Fibroblast of mammary gland (primary cell): ENCODE measurements around the gene NDUFAF8.
A peak's percentile ranks its signal among the peaks of the same experiment; 100 is the strongest.
"Not testable (repeated sequence)": the region's sequence is repeated elsewhere in the genome, so short reads cannot be mapped to it uniquely, and the experiment has no call there.

ENCODE experiments used
- DNase-seq: peaks from one replicate; pipeline ENCODE4 v3.0.0-alpha.2; 2010; ENCODE audit warnings: low read depth
- H3K4me3 ChIP-seq: 2 replicates; pipeline ENCODE4 v1.5.1; 2011; ENCODE audit warnings: low read depth, mild to moderate bottlenecking, low read length, moderate library complexity; ENCODE audit not compliant: control insufficient read depth
- TF ChIP-seq, protein P1 (sequence below): conservative IDR thresholded peaks from 2 replicates; pipeline ENCODE4 v1.5.1; 2011; ENCODE audit warnings: low read depth, low read length, inconsistent platforms; ENCODE audit not compliant: control insufficient read depth, insufficient read depth

Gene NDUFAF8

DNA sequence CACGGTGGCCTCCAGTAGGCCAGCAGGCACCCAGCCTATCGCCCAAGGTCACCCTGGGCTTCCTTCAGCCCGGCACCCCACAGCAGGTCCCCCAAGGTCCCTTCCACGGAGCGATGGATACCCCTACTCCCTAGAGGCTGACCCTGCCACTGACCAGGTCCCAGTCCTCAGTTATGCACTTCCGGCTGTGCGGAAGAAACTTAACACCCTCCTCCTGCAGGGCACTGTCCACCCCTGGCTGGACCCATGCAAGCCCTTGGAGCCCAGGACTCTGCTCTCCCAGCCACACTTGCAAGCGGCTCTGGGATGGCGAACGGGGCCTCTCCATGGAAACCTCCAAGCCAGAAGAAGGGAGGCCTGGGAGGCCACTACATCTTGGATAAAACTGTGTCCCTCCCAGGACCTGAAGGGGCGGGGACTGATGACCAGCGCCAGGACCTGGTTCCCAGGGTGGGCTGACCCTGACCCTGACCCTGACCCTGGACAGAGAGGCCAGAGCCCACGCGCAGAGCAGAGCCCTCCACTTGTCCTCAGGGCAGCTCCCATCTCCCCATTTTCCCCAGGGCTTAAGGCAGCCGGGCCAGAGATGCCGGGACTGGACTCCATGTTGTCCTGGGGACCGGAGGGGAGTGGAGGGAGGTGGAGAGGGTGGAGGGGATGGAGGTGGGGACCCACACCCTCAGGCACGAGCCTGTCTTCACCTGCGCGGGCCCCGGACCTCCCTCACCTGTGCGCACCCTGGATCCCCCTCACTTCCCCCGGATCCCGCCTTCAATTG is 17.1 kb upstream of the NDUFAF8 start:
- TF ChIP-seq, protein P1, sequence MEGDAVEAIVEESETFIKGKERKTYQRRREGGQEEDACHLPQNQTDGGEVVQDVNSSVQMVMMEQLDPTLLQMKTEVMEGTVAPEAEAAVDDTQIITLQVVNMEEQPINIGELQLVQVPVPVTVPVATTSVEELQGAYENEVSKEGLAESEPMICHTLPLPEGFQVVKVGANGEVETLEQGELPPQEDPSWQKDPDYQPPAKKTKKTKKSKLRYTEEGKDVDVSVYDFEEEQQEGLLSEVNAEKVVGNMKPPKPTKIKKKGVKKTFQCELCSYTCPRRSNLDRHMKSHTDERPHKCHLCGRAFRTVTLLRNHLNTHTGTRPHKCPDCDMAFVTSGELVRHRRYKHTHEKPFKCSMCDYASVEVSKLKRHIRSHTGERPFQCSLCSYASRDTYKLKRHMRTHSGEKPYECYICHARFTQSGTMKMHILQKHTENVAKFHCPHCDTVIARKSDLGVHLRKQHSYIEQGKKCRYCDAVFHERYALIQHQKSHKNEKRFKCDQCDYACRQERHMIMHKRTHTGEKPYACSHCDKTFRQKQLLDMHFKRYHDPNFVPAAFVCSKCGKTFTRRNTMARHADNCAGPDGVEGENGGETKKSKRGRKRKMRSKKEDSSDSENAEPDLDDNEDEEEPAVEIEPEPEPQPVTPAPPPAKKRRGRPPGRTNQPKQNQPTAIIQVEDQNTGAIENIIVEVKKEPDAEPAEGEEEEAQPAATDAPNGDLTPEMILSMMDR, result no peak
- no peak for DNase-seq
- peak overlapping the region; percentile 61 for H3K4me3 ChIP-seq

DNA sequence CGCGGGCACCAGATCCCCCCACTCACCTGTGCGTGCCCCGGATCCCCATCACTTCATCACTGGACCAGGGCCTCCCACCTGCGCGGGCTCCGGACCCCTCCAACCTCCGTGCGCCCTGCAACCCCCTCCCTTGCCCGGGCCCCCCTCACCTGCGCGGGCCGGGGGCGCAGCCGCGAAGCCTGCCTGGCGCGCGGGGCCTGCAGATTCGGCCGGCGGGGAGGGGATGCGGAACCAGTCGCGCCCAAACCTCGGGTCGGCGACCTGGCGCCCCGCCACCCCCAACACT is 16.6 kb upstream of the NDUFAF8 start:
- TF ChIP-seq, protein P1, result no peak
- DNase-seq, result no peak
- peak overlapping the region; percentile 61 for H3K4me3 ChIP-seq

DNA sequence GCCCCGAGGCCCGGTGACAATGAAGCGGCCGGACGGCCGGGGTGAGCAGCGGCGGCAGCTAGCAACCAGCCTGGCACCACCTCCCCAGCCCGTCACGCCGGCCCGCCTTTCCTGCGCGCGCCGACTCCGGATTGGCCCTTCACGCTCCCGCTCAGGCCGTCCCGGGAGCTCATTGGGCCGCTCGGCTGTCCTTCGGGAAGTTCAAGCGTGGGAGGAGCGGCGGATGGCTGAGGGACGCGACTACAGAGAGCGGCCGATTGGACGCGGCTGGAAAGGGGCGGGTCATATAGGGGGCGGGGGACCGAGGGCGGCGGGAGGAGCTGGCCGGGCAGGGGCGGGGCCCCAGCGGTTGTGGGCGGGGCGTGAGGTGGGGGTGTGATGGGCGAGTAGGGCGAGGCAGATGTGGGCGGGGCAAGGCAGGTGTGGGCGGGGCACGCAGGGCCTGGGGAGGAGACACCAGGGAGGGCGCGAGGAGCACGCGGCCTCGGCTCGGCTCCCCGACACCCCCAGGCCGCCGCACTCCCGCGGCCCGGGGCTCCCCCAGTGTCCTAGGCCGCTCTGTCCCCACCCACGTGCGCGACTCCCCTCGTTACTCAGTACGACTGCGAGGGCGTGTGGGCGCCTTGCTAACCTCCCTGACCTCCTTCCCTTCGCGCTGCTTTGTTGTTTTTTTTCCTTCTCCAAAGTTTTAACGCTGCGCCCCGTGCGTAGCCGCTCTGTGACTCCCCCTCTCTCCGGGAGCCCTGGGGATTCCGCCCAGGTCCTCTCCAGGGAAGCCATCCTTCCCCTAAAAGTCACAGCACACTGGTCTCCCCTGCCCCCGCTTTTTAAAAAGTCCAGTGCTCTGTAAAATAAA is 16.0 kb upstream of the NDUFAF8 start, which contains the start of gene CEP131:
TSS of gene CEP131 (minus strand) at position 60 of the 856 bp plus-strand sequence. CDS start 2,909 bp downstream, outside the sequence.
- DNase-seq, result peak; percentile 96
- H3K4me3 ChIP-seq, result peak within 1 kb of the TSS; percentile 61
- TF ChIP-seq, protein P1, result no peak

DNA sequence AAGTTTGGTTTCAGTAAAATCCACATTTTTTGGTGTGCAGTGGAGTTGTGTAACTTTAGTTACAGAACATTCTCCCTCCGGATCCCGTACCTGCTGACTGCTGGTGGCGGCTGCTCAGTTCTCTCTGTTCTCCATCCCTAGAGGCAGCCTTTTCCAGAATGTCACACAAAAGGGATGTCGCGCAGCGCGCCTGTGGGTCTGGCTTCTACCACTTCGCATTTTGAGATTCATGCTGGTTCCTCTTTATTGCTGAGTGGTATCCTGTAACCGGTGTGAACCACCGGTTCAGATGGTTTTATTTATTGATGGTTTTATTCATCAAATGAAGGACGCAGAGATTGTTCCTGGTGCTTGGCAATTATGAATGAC is 15.4 kb upstream of the NDUFAF8 start:
- TF ChIP-seq, protein P1, result no peak
- peak overlapping the region; percentile 40 for H3K4me3 ChIP-seq
- no peak for DNase-seq

DNA sequence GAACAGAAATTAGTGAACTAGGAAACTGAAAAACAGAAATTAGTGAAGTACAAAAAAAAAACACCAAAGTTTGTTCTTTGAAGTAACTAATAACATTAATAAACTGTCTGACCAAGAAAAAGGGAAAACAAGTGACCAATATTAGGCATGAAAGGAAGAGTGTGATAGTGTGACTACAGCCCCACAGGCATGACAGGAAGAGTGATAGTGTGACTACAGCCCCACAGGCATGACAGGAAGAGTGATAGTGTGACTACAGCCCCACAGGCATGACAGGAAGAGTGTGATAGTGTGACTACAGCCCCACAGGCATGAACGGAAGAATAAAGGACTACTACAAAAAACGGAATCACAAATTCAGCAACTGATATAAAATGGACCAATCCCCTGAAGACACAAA is 11.5 kb upstream of the NDUFAF8 start:
- DNase-seq, H3K4me3 ChIP-seq: not testable (repeated sequence)

DNA sequence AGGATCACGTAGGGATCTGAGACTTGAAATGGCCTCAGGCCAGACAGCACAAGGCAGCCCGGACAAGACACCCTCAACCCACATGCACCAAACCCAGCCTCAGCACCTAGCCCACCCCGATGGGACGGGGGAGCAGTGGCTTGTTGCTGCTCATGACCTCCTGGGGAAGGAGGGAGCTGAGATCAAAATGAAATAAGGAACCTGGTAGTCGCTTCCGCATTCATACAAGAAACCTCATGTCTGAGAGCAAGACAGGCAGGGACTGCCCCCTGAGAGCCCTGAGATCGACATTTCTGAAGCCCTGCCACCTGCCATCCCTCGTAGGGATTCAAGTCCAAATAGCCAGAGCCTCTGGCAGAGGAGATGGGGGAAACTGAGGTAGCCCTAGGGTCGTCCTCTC is 10.7 kb upstream of the NDUFAF8 start:
- DNase-seq, result no peak
- no peak overlapping the region for H3K4me3 ChIP-seq
- TF ChIP-seq, protein P1, result no peak
